Activated gamma-delta T cell treated with Interleukin-2 at 50 U/mL for 16 hours (primary cell): Measurements from ENCODE around the gene ZDHHC1.

Source experiments
- DNase-seq: peaks from one replicate; pipeline ENCODE4 v3.0.0-alpha.2; 2020

The ZDHHC1 gene

DNA sequence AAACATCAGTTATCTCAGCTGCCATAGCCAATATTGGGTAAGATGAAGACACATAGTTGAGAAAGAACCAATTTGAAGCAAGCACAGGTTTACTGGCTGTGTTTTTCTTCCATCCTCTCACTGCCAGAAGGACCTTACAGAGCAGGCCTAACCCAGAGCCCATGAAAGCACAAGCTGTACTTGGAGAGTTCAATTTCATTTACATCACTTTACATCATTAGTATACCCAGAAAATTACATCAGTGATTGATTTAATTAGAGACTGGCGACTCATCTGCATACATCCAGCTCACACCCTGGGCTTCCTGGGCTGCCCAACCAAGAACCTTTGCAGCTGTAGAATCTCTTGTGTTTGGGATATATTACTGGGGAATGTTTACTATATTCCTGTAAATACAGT lies 66.0 kb downstream of the ZDHHC1 start:
- DNase-seq = no peak

DNA sequence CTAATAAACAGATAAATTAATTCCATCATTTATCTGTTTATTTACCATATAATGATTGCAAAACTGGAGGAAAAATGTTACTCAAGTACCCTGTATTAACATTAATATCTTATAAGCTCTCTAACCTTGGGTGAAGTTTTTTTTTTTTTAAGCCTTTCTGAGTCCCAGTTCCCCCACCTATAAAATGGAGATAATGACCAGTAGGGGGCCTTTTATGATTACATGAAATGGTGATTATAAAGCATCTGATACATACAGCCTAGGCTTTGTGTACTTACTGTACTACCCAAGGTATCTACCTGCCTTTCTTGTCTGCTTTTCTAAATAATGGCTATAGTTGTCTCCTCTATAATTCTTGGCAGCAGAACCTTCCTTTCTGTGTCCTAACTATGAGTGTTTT lies 67.1 kb downstream of the ZDHHC1 start:
- DNase-seq = no peak

DNA sequence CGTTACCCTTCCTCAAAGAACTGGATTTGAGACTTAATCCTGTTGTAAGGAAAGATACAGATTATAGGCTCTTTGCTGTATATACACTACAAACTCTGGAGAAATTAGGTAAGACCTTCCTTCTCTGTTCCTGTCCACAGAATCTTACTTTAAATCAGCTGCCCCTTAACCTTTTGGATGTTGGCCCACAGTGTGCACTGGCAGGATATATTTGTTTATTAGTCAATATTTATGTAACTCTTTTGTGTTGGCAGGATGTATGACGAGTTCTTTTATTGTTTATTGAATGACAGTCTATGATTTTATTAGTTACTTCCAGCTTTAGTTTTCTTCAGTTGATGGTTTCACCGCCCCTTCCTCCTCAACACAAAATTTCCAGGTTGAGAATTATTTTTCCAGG lies 69.9 kb downstream of the ZDHHC1 start:
- no peak for DNase-seq

DNA sequence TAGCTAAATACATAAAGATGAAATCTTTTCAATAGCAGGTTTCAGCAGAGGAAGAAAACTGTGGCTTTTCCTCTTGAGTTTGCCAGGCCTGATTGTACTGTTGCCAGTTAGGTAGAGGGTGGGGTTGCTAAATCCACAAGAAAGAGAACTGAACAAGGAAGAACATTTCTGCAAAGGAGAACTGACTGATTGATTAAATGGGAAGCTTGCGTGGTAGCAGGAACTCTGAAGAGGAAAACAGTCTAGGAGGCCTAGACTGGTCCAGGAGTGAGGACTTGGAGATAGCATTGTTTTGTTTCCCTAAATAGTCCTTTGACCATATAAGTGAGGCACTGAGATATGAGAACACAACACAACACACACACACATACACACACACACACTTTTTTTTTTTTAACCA lies 70.9 kb downstream of the ZDHHC1 start:
- no peak for DNase-seq
